Osteocyte (in vitro differentiated cells): ENCODE results near the gene REC114. TPM values are rescaled to one million over a fixed set of nuclear protein-coding genes. Genes with fewer than 3 reads are reported as not detected.
"Not testable (repeated sequence)": the region's sequence is repeated elsewhere in the genome, so short reads cannot be mapped to it uniquely, and the experiment has no call there.

Source experiments
- DNase-seq: peaks from one replicate; pipeline ENCODE4 v3.0.0; 2021; ENCODE audit warnings: mixed read lengths; ENCODE audit not compliant: unreplicated experiment; ENCODE audit errors: extremely low spot score
- H3K27ac Mint-ChIP-seq: one replicate; pipeline ENCODE4 v1.8.0; 2021; ENCODE audit warnings: mild to moderate bottlenecking, mixed read lengths; ENCODE audit not compliant: unreplicated experiment
- H3K27me3 Mint-ChIP-seq: one replicate; pipeline ENCODE4 v1.8.0; 2021; ENCODE audit warnings: mixed read lengths; ENCODE audit not compliant: unreplicated experiment
- H3K36me3 Mint-ChIP-seq: one replicate; pipeline ENCODE4 v1.8.0; 2021; ENCODE audit warnings: mixed read lengths; ENCODE audit not compliant: unreplicated experiment
- H3K4me1 Mint-ChIP-seq: one replicate; pipeline ENCODE4 v1.8.0; 2021; ENCODE audit warnings: mixed read lengths; ENCODE audit not compliant: unreplicated experiment
- H3K4me3 Mint-ChIP-seq: one replicate; pipeline ENCODE4 v1.8.0; 2021; ENCODE audit warnings: mild to moderate bottlenecking, moderate library complexity, mixed read lengths; ENCODE audit not compliant: unreplicated experiment
- H3K9me3 Mint-ChIP-seq: one replicate; pipeline ENCODE4 v1.8.0; 2021; ENCODE audit warnings: mixed read lengths; ENCODE audit not compliant: unreplicated experiment
- total RNA-seq: library from RNA; stranded (reverse); gene quantifications from 2 replicates; pipeline ENCODE4 v1.2.1, GENCODE V29; 2021
- TF ChIP-seq, protein P1 (sequence below): fragments of 200-600 bp; sonication (generic); IDR thresholded peaks from 2 replicates; pipeline ENCODE4 v1.5.0; 2021; ENCODE audit warnings: antibody characterized with exemption, mild to moderate bottlenecking, moderate library complexity

The REC114 gene
- total RNA-seq, 1 donor from 2014 or later, result not detected

DNA sequence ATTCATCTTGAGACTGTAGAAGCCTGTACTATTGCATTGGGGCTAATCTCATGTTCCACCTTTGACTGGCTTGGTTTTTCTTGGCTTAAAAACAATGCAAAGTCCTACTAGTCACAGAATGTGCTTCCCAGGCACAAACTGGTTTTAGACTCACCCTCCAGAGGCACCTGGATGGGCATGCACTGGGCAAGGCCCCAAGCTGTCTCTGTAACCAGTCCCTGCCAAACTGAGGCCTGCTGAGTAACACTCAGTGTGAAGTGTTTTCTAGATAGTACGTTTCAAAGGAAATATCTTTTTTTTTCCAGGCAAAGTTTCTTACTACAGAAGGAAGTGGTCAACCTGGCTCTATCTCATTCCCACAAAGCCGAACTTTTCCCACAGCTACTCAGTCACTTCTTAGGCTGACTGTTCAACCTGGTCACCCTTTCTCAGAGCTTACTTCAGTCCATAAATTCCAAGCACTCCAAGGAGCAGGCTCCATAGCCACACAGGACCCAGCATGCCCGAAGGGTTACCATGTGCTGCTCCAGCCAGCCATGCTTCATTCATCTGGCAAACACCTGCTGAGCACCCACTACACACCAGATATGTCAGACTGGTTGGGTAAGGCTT lies 132.8 kb downstream of the REC114 start:
- H3K4me3 Mint-ChIP-seq, result no peak overlapping the region
- H3K4me1 Mint-ChIP-seq, result peaks cover 5% of the 10 kb centered on the region
- H3K27me3 Mint-ChIP-seq, result no peaks in the 10 kb centered on the region
- no peak overlapping the region for H3K27ac Mint-ChIP-seq
- TF ChIP-seq, protein P1, sequence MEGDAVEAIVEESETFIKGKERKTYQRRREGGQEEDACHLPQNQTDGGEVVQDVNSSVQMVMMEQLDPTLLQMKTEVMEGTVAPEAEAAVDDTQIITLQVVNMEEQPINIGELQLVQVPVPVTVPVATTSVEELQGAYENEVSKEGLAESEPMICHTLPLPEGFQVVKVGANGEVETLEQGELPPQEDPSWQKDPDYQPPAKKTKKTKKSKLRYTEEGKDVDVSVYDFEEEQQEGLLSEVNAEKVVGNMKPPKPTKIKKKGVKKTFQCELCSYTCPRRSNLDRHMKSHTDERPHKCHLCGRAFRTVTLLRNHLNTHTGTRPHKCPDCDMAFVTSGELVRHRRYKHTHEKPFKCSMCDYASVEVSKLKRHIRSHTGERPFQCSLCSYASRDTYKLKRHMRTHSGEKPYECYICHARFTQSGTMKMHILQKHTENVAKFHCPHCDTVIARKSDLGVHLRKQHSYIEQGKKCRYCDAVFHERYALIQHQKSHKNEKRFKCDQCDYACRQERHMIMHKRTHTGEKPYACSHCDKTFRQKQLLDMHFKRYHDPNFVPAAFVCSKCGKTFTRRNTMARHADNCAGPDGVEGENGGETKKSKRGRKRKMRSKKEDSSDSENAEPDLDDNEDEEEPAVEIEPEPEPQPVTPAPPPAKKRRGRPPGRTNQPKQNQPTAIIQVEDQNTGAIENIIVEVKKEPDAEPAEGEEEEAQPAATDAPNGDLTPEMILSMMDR, result no peak
- DNase-seq, result no peak
- no peaks in the 10 kb centered on the region for H3K9me3 Mint-ChIP-seq
- H3K36me3 Mint-ChIP-seq, result peaks cover 40% of the 10 kb centered on the region

DNA sequence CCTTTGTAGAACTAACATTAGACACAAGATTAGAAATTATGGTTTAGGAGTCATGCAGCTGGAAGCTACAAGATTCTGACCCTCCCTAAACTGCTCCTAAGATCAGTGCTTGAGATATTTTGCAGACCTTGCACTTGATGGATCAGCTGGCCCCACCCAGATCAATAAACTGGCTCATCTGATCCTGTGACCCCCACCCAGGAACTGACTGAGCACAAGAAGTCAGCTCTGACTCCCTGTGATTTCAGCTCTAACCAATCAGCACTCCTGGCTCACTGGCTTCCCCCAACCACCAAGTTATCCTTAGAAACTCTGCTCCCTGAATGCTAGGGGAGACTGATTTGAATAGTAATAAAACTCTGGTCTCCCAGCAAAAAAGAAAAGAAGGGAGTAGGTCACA lies 134.6 kb downstream of the REC114 start:
- H3K9me3 Mint-ChIP-seq, H3K4me1 Mint-ChIP-seq, DNase-seq, H3K27me3 Mint-ChIP-seq, H3K4me3 Mint-ChIP-seq, H3K27ac Mint-ChIP-seq: not testable (repeated sequence)
- peaks cover 33% of the 10 kb centered on the region for H3K36me3 Mint-ChIP-seq

DNA sequence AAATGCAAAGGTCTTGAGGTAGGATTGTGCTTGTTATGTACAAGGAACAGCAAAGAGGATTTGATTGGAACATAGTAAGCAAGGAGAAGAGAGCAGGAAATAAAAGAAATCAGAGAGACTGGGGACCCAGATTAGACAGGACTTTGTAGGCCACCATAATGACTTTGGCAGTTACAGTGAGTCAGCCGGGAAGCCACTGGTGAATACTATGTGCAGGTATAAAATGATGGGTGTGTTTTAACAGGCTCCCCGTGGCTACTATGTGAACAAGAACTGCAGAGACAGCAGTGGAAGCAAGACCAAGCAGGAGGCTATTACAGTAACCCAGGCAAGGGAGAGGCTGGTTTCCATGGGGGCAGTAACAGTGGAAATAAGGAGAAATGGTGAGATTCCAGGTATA lies 135.1 kb downstream of the REC114 start:
- Mint-ChIP-seq H3K27me3 (no peaks in the 10 kb centered on the region), H3K36me3 (peaks cover 35% of the 10 kb centered on the region), H3K9me3 (no peaks in the 10 kb centered on the region), H3K27ac (no peak overlapping the region), H3K4me1 (no peaks in the 10 kb centered on the region), H3K4me3 (no peak overlapping the region)
- TF ChIP-seq, protein P1, result no peak
- no peak for DNase-seq

DNA sequence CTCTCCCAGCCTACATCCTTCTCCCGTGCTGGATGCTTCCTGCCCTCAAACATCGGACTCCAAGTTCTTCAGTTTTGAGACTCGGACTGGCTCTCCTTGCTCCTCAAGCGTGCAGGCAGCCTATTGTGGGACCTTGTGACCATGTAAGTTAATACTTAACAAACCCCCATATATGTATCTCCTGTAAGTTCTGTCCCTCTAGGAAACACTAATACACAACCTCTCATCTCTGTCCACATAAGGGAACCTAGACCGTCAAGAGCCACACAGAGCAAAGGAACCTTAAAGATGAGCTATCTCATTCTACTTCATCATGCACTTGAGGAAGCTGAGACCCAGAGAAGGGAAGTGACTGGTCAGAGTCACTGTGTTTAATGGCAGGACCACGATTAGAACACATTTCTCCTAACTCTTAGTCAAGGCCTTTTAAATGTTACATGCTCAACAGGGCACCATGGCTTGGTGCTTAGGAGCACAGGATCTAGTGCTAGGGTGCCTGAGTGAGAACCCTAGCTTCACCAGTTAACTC lies 140.0 kb downstream of the REC114 start:
- Mint-ChIP-seq H3K27ac (no peak overlapping the region), H3K9me3 (no peaks in the 10 kb centered on the region), H3K27me3 (no peaks in the 10 kb centered on the region), H3K4me1 (peaks cover 14% of the 10 kb centered on the region), H3K4me3 (no peak overlapping the region), H3K36me3 (peaks cover 50% of the 10 kb centered on the region)
- TF ChIP-seq, protein P1, result no peak
- DNase-seq, result no peak

DNA sequence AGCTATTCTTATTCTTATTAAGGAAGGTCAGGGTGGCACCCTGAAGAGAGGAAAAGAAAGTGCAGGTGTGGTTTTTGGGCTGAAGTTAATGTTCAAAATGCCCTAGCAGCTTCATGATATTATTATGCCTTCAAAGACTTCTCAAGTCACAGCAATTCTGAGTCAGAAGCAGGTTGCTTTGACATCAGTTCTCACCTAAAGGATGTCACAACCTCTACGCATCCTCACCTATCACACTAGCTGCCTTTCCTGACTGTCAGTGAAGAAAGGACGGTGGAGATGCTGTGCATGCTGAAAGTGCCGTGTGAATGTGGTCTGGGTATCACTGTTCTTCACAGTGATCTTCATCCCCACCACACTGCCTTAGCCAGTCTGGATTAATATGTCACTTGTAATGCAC lies 140.6 kb downstream of the REC114 start:
- no peak for DNase-seq
- TF ChIP-seq, protein P1, result no peak
- Mint-ChIP-seq H3K4me3 (no peak overlapping the region), H3K36me3 (peaks cover 51% of the 10 kb centered on the region), H3K27me3 (no peaks in the 10 kb centered on the region), H3K9me3 (no peaks in the 10 kb centered on the region), H3K4me1 (peaks cover 14% of the 10 kb centered on the region), H3K27ac (no peak overlapping the region)
